ENCODE results near the gene AJM1. TPM values are rescaled to one million over a fixed set of nuclear protein-coding genes. Genes with fewer than 3 reads are reported as not detected.

The AJM1 gene
- total and polyA plus RNA-seq, 2 donors (not counting 1 experiment from before 2014, with no cell fraction given): 1.7 to 2.9 TPM

GRCh38 chr9:136814725-136815421 lies 27.4 kb upstream of the AJM1 start:
- intact Hi-C loops (cut with micrococcal nuclease): no loop called here
- Mint-ChIP-seq H3K4me3 (no peak overlapping the region), H3K27ac (no peak overlapping the region)

More at GRCh38 chr9:136814725-136815421, 27.4 kb upstream of the AJM1 start:
- ATAC-seq (ENCODE audit: low read depth) (no peak), DNase-seq (no peak)
- Histone ChIP-seq H3K79me2 (ENCODE audit: control insufficient read depth, insufficient read depth, low read length) (peaks cover 69% of the 10 kb centered on the region), H3K9ac (ENCODE audit: low read length) (no peak overlapping the region), H3K36me3 (replicated peaks in 1 of 2; ENCODE audit: control extremely low read depth in 1 of 2, control insufficient read depth in 1 of 2, extremely low read depth in 1 of 2, insufficient read depth in 2 of 2, low read length in 1 of 2) (peaks cover 0 to 20% of the 10 kb centered on the region in 2 experiments), H3K27me3 (replicated peaks in 1 of 4; ENCODE audit: control extremely low read depth in 1 of 4, control insufficient read depth in 3 of 4, insufficient read depth in 4 of 4, low read length in 3 of 4) (no peaks in the 10 kb centered on the region), H3K9me3 (ENCODE audit: control extremely low read depth in 1 of 3, control insufficient read depth in 2 of 3, insufficient read depth in 1 of 3, low read length in 2 of 3) (no peaks in the 10 kb centered on the region), H2AFZ (ENCODE audit: insufficient read depth, low read depth, low read length, poor library complexity, severe bottlenecking) (no peak overlapping the region), H4K20me1 (ENCODE audit: control insufficient read depth, insufficient read depth, low read length, poor library complexity, severe bottlenecking) (peaks cover 45% of the 10 kb centered on the region), H3K27ac (ENCODE audit: low read length in 2 of 2) (no peak overlapping the region), H3K4me2 (replicated peaks; ENCODE audit: low read depth, low read length, poor library complexity, severe bottlenecking) (no peak overlapping the region), H3K4me1 (ENCODE audit: control insufficient read depth in 2 of 2, insufficient read depth in 2 of 2, low read length in 2 of 2) (peaks cover 9% of the 10 kb centered on the region in 2 donors), H3K4me3 (ENCODE audit: control extremely low read depth in 1 of 5, extremely low read depth in 1 of 5, insufficient read depth in 1 of 5, low read depth in 2 of 5, low read length in 4 of 5) (no peak overlapping the region)
- Mint-ChIP-seq H3K4me1 (peaks cover 23% of the 10 kb centered on the region), H3K27me3 (no peaks in the 10 kb centered on the region), H3K9me3 (ENCODE audit: insufficient read depth) (no peaks in the 10 kb centered on the region)
- POLR2A ChIA-PET: no interaction called here
- TF ChIP-seq CTCF (IDR thresholded peaks at IDR 0.05): no peak
- no peak for TF ChIP-seq EZH2 (IDR thresholded peaks at IDR 0.05; ENCODE audit: borderline replicate concordance, insufficient read depth, low read depth, low read length, poor library complexity, severe bottlenecking)
- CTCF ChIA-PET: interaction anchor here (0.9 to 1.5 kb wide), 4 partner anchors 17 to 253 kb away, joined by 3 read pairs; partner anchors contain the start of gene AJM1
- 98% methylated on average over 11 of the region's 13 CpGs for WGBS (ENCODE audit: insufficient coverage)
